HCT116 (cell line): Measurements from ENCODE around the gene FASTKD2. TPM values are rescaled to one million over a fixed set of nuclear protein-coding genes. Genes with fewer than 3 reads are reported as not detected.

Experiments used
- ATAC-seq: fragments of 200-7000 bp; cut with Tn5 transposase; 2 replicates; pipeline ENCODE4 v1.9.1; 2020; ENCODE audit warnings: mild to moderate bottlenecking, moderate library complexity
- BruUV-seq: library from RNA; stranded (reverse); fragments of 400-500 nt; replicated peaks from 2 replicates; lab custom pipeline; 2021; lab: Mats Ljungman, UMichigan
- CTCF ChIA-PET: fragments of 300-600 bp; sonication (Branson Sonifier 250); formaldehyde crosslinking; loops from one replicate; lab custom pipeline; 2021; ENCODE audit warnings: antibody characterized with exemption; lab: Charles Lee
- POLR2A ChIA-PET: fragments of 300-600, 350-600 bp; sonication (Branson Sonifier 250); formaldehyde crosslinking; loops from one replicate; lab custom pipeline; 2021; ENCODE audit warnings: antibody characterized with exemption; lab: Charles Lee
- RAD21 ChIA-PET, 2 experiments: fragments of 300-600 bp; sonication (Branson Sonifier 250); formaldehyde crosslinking; loops; one replicate each; lab custom pipeline; 2023; ENCODE audit warnings: low total read pairs in 2 of 2; ENCODE audit not compliant: uncharacterized antibody in 2 of 2, unreplicated experiment in 2 of 2, low non-redundant PET in 1 of 2; lab: Charles Lee
- DNase-seq: peaks from one replicate; pipeline ENCODE4 v3.0.0-alpha.2; 2010; ENCODE audit warnings: low read depth, low spot score
- H2AFZ ChIP-seq: fragments of 200-600 bp; shearing (Covaris generic), sonication (generic); 2 replicates; pipeline ENCODE4 v1.6.1; 2017; ENCODE audit warnings: low read depth, mixed run types, mixed read lengths, antibody characterized with exemption, low read length; ENCODE audit not compliant: poor library complexity, severe bottlenecking
- H3K27ac ChIP-seq: 2 replicates; pipeline ENCODE4 v1.5.1; 2012; ENCODE audit warnings: low read depth, low read length
- H3K27me3 ChIP-seq: fragments of 200-600 bp; sonication (generic); 2 replicates; pipeline ENCODE4 v1.6.1; 2016; ENCODE audit warnings: mixed run types, low read length, mixed read lengths; ENCODE audit not compliant: insufficient read depth
- H3K36me3 ChIP-seq, 2 experiments: fragments of 200-500 bp in 1 of 2; fragments of 200-600 bp in 1 of 2; sonication (Bioruptor generic) in 1 of 2; sonication (generic) in 1 of 2; 2 replicates each; pipeline versions ENCODE4 v1.5.1 to v1.6.1; 2014 to 2016; ENCODE audit warnings: low read length in 2 of 2, inconsistent platforms in 1 of 2, mixed read lengths in 1 of 2, mixed run types in 1 of 2; ENCODE audit not compliant: insufficient read depth in 2 of 2, control insufficient read depth in 1 of 2
- H3K4me1 ChIP-seq, 2 experiments: fragments of 200-600 bp in 1 of 2; sonication (generic) in 1 of 2; 2 replicates each; pipeline versions ENCODE4 v1.5.1 to v1.6.1; 2012 to 2017; ENCODE audit warnings: low read length in 2 of 2, inconsistent platforms in 1 of 2, mild to moderate bottlenecking in 1 of 2, mixed read lengths in 1 of 2, mixed run types in 1 of 2, moderate library complexity in 1 of 2; ENCODE audit not compliant: insufficient read depth in 2 of 2, control insufficient read depth in 1 of 2
- H3K4me2 ChIP-seq: fragments of 200-600 bp; sonication (generic); 2 replicates; pipeline ENCODE4 v1.6.1; 2017; ENCODE audit warnings: mixed run types, low read length, mixed read lengths
- H3K4me3 ChIP-seq, 2 experiments: fragments of 200-600 bp in 1 of 2; sonication (generic) in 1 of 2; replicated peaks in 1 of 2; 2 replicates each; pipeline ENCODE4 v1.5.1; 2011 to 2016; ENCODE audit warnings: low read length in 2 of 2, control low read depth in 1 of 2, low read depth in 1 of 2, mild to moderate bottlenecking in 1 of 2, mixed read lengths in 1 of 2, mixed run types in 1 of 2
- H3K79me2 ChIP-seq: fragments of 200-600 bp; sonication (generic); 2 replicates; pipeline ENCODE4 v1.6.1; 2017; ENCODE audit warnings: mild to moderate bottlenecking, mixed run types, low read length, moderate library complexity, mixed read lengths; ENCODE audit not compliant: insufficient read depth
- H3K9ac ChIP-seq: fragments of 200-600 bp; sonication (generic); 2 replicates; pipeline ENCODE4 v1.6.1; 2016; ENCODE audit warnings: low read length, mixed read lengths
- H3K9me2 ChIP-seq: fragments of 200-600 bp; sonication (generic), shearing (Covaris generic); 2 replicates; pipeline ENCODE4 v1.6.1; 2017; ENCODE audit warnings: mixed run types, mild to moderate bottlenecking, moderate library complexity; ENCODE audit not compliant: insufficient read depth
- H3K9me3 ChIP-seq, 2 experiments: fragments of 200-500 bp in 1 of 2; fragments of 200-600 bp in 1 of 2; sonication (Bioruptor generic) in 1 of 2; sonication (generic) in 1 of 2; 2 replicates each; pipeline ENCODE4 v1.6.1; 2014 to 2017; ENCODE audit warnings: low read length in 2 of 2, mixed read lengths in 2 of 2, inconsistent platforms in 1 of 2, low read depth in 1 of 2, mild to moderate bottlenecking in 1 of 2, mixed run types in 1 of 2, moderate library complexity in 1 of 2; ENCODE audit not compliant: control insufficient read depth in 1 of 2, insufficient read depth in 1 of 2
- H4K20me1 ChIP-seq: fragments of 200-600 bp; sonication (generic), shearing (Covaris generic); 2 replicates; pipeline ENCODE4 v1.6.1; 2017; ENCODE audit warnings: mixed run types, mild to moderate bottlenecking, moderate library complexity; ENCODE audit not compliant: insufficient read depth
- ATF3 ChIP-seq: IDR thresholded peaks from 2 replicates; pipeline ENCODE4 v1.6.1; 2012
- CBX3 ChIP-seq: IDR thresholded peaks from 2 replicates; pipeline ENCODE4 v1.6.1; 2012; ENCODE audit warnings: low read depth
- CEBPB ChIP-seq: IDR thresholded peaks from 2 replicates; pipeline ENCODE4 v1.6.1; 2012; ENCODE audit warnings: low read depth
- CTCF ChIP-seq, 3 experiments: fragments of 200-600 bp in 1 of 3; sonication (generic) in 1 of 3; IDR thresholded peaks in 2 of 3; conservative IDR thresholded peaks in 1 of 3; 2 replicates each; pipeline ENCODE4 v1.5.1; 2012 to 2017; ENCODE audit warnings: low read depth in 2 of 3, low read length in 2 of 3, antibody characterized with exemption in 1 of 3, borderline replicate concordance in 1 of 3, control low read depth in 1 of 3, mild to moderate bottlenecking in 1 of 3, mixed read lengths in 1 of 3, mixed run types in 1 of 3, moderate library complexity in 1 of 3; ENCODE audit not compliant: insufficient read depth in 1 of 3
- EGR1 ChIP-seq: IDR thresholded peaks from 2 replicates; pipeline ENCODE4 v1.6.1; 2012; ENCODE audit warnings: low read depth
- ELF1 ChIP-seq: IDR thresholded peaks from 2 replicates; pipeline ENCODE4 v1.6.1; 2012; ENCODE audit warnings: low read depth, borderline replicate concordance
- EZH2 ChIP-seq: fragments of 200-600 bp; sonication (generic); IDR thresholded peaks from 2 replicates; pipeline ENCODE4 v1.6.1; 2017; ENCODE audit warnings: antibody characterized with exemption, mixed run types
- EZH2phosphoT487 ChIP-seq: fragments of 200-600 bp; IDR thresholded peaks from 2 replicates; pipeline ENCODE4 v1.6.1; 2018; ENCODE audit warnings: antibody characterized with exemption, borderline replicate concordance
- FOSL1 ChIP-seq: IDR thresholded peaks from 2 replicates; pipeline ENCODE4 v1.6.1; 2012; ENCODE audit warnings: low read depth
- JUND ChIP-seq: IDR thresholded peaks from 2 replicates; pipeline ENCODE4 v1.6.1; 2012
- REST ChIP-seq: IDR thresholded peaks from 2 replicates; pipeline ENCODE4 v1.6.1; 2012; ENCODE audit warnings: low read depth
- SP1 ChIP-seq: IDR thresholded peaks from 2 replicates; pipeline ENCODE4 v1.6.1; 2012; ENCODE audit warnings: low read depth
- ZNF274 ChIP-seq: fragments of 200-500 bp; sonication (Bioruptor generic); IDR thresholded peaks from 2 replicates; pipeline ENCODE4 v1.6.1; 2014; ENCODE audit warnings: mild to moderate bottlenecking, low read depth, low read length, inconsistent platforms
- intact Hi-C: fragments of 100-400 bp; cut with micrococcal nuclease; formaldehyde crosslinking; loops from 2 replicates; pipeline ENCODE4 v1.10.0; 2022
- total RNA-seq: library from RNA; stranded (reverse); gene quantifications from one replicate; pipeline ENCODE4 v1.2.1, GENCODE V29; 2021; ENCODE audit not compliant: unreplicated experiment

The FASTKD2 gene
- total RNA-seq, 1 experiment from 2014 or later = 24.4 TPM

GRCh38 chr2:206832873-206833272, 67.5 kb downstream of the FASTKD2 start:
- Histone ChIP-seq H3K27me3 (no peaks in the 10 kb centered on the region), H3K36me3 (no peaks in the 10 kb centered on the region), H3K9me2 (no peaks in the 10 kb centered on the region), H3K4me1 (no peaks in the 10 kb centered on the region), H3K9me3 (no peaks in the 10 kb centered on the region; a peak in 1 of 4 replicates), H3K9ac (no peak overlapping the region), H3K4me2 (no peak overlapping the region), H3K27ac (no peak overlapping the region), H3K79me2 (no peaks in the 10 kb centered on the region), H2AFZ (no peak overlapping the region), H3K4me3 (no peak overlapping the region), H4K20me1 (no peaks in the 10 kb centered on the region)
- no TSS peak for BruUV-seq
- ChIA-PET CTCF (no interaction called here), POLR2A (no interaction called here), RAD21 (no interaction called here)
- no peak for DNase-seq
- TF ChIP-seq ZNF274 = no peak
- TF ChIP-seq CEBPB = no peak
- no peak for TF ChIP-seq REST
- no peak for TF ChIP-seq EZH2phosphoT487
- no peak for TF ChIP-seq SP1
- intact Hi-C loops = no loop called here
- ATAC-seq = no peak

GRCh38 chr2:206833291-206833690, 67.9 kb downstream of the FASTKD2 start:
- no peak for TF ChIP-seq ZNF274
- TF ChIP-seq SP1 = no peak
- TF ChIP-seq CBX3 = no peak
- TF ChIP-seq CTCF (IDR thresholded peaks at IDR 0.05 in 2 of 3, conservative IDR thresholded peaks at IDR 0.05 in 1 of 3; ENCODE audit: borderline replicate concordance in 1 of 3, insufficient read depth in 1 of 3, low read depth in 2 of 3, low read length in 2 of 3) = no peak
- TF ChIP-seq JUND = no peak
- no peak for TF ChIP-seq FOSL1
- no peak for TF ChIP-seq ATF3
- no peak for TF ChIP-seq EZH2
- TF ChIP-seq EGR1 = no peak
- no peak for TF ChIP-seq ELF1
- no peaks in the 10 kb centered on the region for H3K9me2 ChIP-seq
- intact Hi-C loops = no loop called here
- H3K27ac ChIP-seq = no peak overlapping the region
- no peaks in the 10 kb centered on the region for H3K79me2 ChIP-seq
- DNase-seq (no peak), ATAC-seq (no peak)
- BruUV-seq = no TSS peak
- ChIA-PET RAD21 (no interaction called here), CTCF (no interaction called here), POLR2A (no interaction called here)
- no peak overlapping the region for H2AFZ ChIP-seq
- no peaks in the 10 kb centered on the region; a peak in 1 of 4 replicates for H3K9me3 ChIP-seq
- no peaks in the 10 kb centered on the region for H4K20me1 ChIP-seq
- no peaks in the 10 kb centered on the region for H3K36me3 ChIP-seq
- H3K27me3 ChIP-seq = no peaks in the 10 kb centered on the region
- H3K4me2 ChIP-seq = no peak overlapping the region
- H3K9ac ChIP-seq = no peak overlapping the region
- H3K4me3 ChIP-seq = no peak overlapping the region
- no peaks in the 10 kb centered on the region for H3K4me1 ChIP-seq
